GM12874 (cell line): ENCODE data around the gene ACTN4.

Experiments used
- CTCF ChIP-seq: IDR thresholded peaks from 2 replicates; pipeline ENCODE4 v1.5.1; 2011; ENCODE audit warnings: low read depth, mild to moderate bottlenecking, control low read depth, low read length, moderate library complexity; ENCODE audit not compliant: insufficient read depth

The ACTN4 gene

DNA sequence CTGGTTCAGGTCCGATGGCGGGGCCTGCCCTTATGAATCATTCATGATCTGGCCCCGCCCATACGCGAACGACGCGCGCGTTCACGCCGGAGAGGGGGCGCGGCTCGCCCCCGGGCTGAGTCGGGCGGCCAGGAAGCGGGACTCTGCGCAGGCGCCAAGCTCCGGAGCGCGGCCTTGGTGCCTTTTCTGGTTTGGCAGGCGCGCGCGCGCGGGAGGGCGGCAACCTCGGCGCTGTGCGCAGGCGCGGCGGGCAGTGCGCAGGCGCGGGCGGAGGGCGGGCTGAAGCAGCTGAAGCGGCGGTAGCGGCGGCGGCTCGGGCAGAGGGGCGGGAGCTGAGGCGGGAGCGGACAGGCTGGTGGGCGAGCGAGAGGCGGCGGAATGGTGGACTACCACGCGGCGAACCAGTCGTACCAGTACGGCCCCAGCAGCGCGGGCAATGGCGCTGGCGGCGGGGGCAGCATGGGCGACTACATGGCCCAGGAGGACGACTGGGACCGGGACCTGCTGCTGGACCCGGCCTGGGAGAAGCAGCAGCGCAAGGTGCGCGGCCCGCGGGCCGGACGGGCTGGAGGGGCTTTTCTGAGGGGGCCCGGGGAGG is at the start of gene ACTN4:
Gene ACTN4, plus strand, starts transcription at position 282 of the 598 bp plus-strand sequence. Its CDS starts 97 bp downstream, at position 379.
- TF ChIP-seq CTCF: no peak

- no peak for TF ChIP-seq CTCF
Observed at GRCh38 chr19:38599722-38600121, 47.7 kb upstream of the ACTN4 start.

DNA sequence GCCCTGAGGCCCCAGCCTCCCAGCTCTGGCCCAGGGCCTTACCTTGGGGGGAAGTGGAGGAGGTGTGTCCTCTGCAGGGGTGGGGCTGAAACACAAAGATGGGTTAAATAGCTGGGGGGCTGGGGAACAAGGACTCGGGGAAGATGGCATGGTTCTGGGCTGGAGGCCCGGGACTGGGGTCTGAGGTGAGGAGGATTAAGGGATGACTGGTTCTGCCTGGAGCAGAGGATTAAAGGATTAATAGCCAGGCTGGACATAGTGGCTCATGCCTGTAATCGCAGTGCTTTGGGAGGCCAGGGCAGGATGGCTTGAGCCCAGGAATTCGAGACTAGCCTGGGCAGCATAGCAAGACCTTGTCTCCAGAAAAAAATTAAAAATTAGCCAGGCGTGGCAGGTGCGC is 41.3 kb upstream of the ACTN4 start:
- TF ChIP-seq CTCF: no peak

- no peak for TF ChIP-seq CTCF
Observed at GRCh38 chr19:38614289-38614688, 33.2 kb upstream of the ACTN4 start.

DNA sequence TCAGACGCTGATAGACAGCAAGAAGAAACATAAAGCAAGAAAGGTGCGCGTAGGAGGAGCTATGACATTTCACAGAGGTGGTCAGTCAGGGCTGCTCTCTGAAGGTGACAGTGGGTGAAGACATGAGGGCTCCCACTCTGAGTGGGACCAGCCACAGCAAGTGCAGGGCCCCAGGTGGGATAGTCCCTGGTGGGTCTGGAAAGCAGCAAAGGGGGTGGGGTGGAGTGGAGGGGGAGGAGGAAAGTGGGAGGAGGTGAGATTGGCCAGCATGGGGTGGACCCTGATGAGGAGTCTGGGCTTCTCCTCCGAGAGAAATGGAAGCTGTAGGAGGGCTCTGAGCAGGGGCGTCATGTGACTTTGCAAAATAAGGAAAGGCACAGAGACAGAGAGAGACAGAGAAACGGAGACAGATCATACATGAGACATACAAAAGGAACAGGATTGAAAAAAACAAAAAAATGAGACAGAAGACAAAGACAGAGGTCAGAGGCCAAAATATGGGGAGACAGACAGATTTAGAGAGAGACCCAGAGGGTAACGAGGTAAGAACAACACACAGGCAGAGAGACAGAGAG is 32.4 kb upstream of the ACTN4 start:
- TF ChIP-seq CTCF: no peak

DNA sequence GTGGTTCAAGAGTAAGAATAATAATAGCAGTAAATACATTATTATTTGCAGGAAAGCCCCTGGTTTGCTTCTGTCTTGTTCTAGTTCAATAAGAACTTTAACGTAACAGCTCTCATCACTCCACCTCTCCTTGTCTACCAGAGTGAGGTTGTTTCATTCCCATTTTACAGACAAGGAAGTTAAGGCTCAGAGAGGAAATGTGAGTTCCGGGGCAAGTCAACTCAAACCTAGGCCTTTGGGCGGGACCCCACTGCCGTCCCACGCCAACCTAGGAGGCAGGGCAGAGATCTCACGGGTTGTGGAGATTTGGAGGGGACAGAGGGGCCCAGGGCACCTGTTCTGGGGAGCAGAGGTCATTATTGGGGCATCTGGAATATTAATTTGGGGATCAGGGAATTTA is 31.2 kb upstream of the ACTN4 start:
- no peak for TF ChIP-seq CTCF

DNA sequence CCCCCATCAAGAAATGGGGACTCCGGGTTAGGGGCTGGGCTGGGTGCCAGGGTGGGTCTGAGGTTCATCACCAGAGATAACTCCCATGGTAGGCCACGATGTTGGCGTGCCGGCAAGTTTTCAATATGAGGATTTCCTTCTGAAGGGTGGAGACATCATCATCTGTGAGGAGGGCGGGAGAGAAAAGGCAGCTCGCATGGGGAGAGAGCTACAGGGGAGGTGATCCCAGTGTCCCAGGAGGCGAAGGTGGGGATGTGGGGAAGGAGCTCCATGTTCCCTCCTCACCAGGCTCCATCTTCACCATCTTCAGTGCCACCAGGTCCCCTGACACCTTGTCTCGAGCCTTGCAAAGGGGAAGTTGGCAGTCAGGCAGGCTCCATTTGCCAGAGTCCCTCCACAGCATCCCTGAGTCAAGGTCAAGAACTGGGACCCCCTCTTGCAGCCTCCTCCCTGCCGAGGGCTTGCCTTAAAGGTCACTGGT is 30.1 kb upstream of the ACTN4 start:
- TF ChIP-seq CTCF: no peak
